B cell (primary cell): ENCODE data around the gene STARD3. TPM values are rescaled to one million over a fixed set of nuclear protein-coding genes. Genes with fewer than 3 reads are reported as not detected.

Experiments used
- ATAC-seq: fragments of 200-7000 bp; cut with Tn5 transposase; one replicate; pipeline ENCODE4 v1.10.0; 2021; ENCODE audit warnings: low read depth, mild to moderate bottlenecking, moderate number of reproducible peaks, moderate library complexity
- CTCF ChIA-PET: fragments of 350-600 bp; sonication (Branson Sonifier 250); formaldehyde crosslinking; loops from one replicate; lab custom pipeline; 2021; ENCODE audit warnings: antibody characterized with exemption, inconsistent platforms; lab: Charles Lee
- POLR2A ChIA-PET: fragments of 350-600 bp; sonication (Branson Sonifier 250); formaldehyde crosslinking; loops from one replicate; lab custom pipeline; 2021; ENCODE audit warnings: antibody characterized with exemption; lab: Charles Lee
- DNase-seq: peaks from one replicate; pipeline ENCODE4 v3.0.0; 2013
- H2AFZ ChIP-seq: 2 replicates; pipeline ENCODE4 v1.6.1; 2012; ENCODE audit warnings: mild to moderate bottlenecking, low read depth, low read length; ENCODE audit not compliant: insufficient read depth, poor library complexity, severe bottlenecking
- H3K27ac ChIP-seq, 2 donors: 1 replicate in 1 of 2; 2 replicates in 1 of 2; pipeline ENCODE4 v1.5.1; 2012 to 2013; ENCODE audit warnings: low read length in 2 of 2, mild to moderate bottlenecking in 2 of 2, moderate library complexity in 1 of 2
- H3K27me3 ChIP-seq, 4 experiments: fragments of 200-600 bp in 1 of 4; sonication (generic) in 1 of 4; replicated peaks in 1 of 4; 1 replicate in 2 of 4; 2 replicates in 2 of 4; pipeline versions ENCODE4 v1.6.1 to v1.7.0; 2013 to 2016; ENCODE audit warnings: low read length in 3 of 4, mild to moderate bottlenecking in 2 of 4, mixed read lengths in 1 of 4, moderate library complexity in 1 of 4; ENCODE audit not compliant: insufficient read depth in 4 of 4, control insufficient read depth in 3 of 4; ENCODE audit errors: control extremely low read depth in 1 of 4
- H3K36me3 ChIP-seq, 2 experiments: replicated peaks in 1 of 2; 1 replicate in 1 of 2; 2 replicates in 1 of 2; pipeline versions ENCODE4 v1.6.1 to v1.7.1; 2013; ENCODE audit warnings: low read length in 1 of 2; ENCODE audit not compliant: insufficient read depth in 2 of 2, control insufficient read depth in 1 of 2; ENCODE audit errors: control extremely low read depth in 1 of 2, extremely low read depth in 1 of 2
- H3K4me1 ChIP-seq, 2 donors: fragments of 200-600 bp in 1 of 2; sonication (generic) in 1 of 2; 1 replicate in 1 of 2; 2 replicates in 1 of 2; pipeline versions ENCODE4 v1.5.1 to v1.6.1; 2013 to 2017; ENCODE audit warnings: low read length in 2 of 2; ENCODE audit not compliant: control insufficient read depth in 2 of 2, insufficient read depth in 2 of 2
- H3K4me2 ChIP-seq: replicated peaks from 2 replicates; pipeline ENCODE3; 2012; ENCODE audit warnings: mild to moderate bottlenecking, low read depth, low read length; ENCODE audit not compliant: poor library complexity, severe bottlenecking
- H3K4me3 ChIP-seq, 5 experiments: fragments of 200-600 bp in 1 of 5; sonication (generic) in 1 of 5; 1 replicate in 3 of 5; 2 replicates in 2 of 5; pipeline versions ENCODE4 v1.5.1 to v1.7.0; 2011 to 2016; ENCODE audit warnings: low read length in 4 of 5, mild to moderate bottlenecking in 4 of 5, low read depth in 2 of 5, control low read depth in 1 of 5, moderate library complexity in 1 of 5; ENCODE audit not compliant: insufficient read depth in 1 of 5; ENCODE audit errors: control extremely low read depth in 1 of 5, extremely low read depth in 1 of 5
- H3K79me2 ChIP-seq: fragments of 200-600 bp; sonication (generic); one replicate; pipeline ENCODE4 v1.6.0; 2016; ENCODE audit warnings: low read length; ENCODE audit not compliant: control insufficient read depth, insufficient read depth
- H3K9ac ChIP-seq: fragments of 200-600 bp; sonication (generic); 2 replicates; pipeline ENCODE4 v1.6.1; 2017; ENCODE audit warnings: mild to moderate bottlenecking, low read length, moderate library complexity
- H3K9me3 ChIP-seq, 3 donors: one replicate each; pipeline versions ENCODE4 v1.6.1 to v1.7.1; 2013; ENCODE audit warnings: low read length in 2 of 3; ENCODE audit not compliant: control insufficient read depth in 2 of 3, insufficient read depth in 1 of 3; ENCODE audit errors: control extremely low read depth in 1 of 3
- H4K20me1 ChIP-seq: 2 replicates; pipeline ENCODE4 v1.6.0; 2012; ENCODE audit warnings: mild to moderate bottlenecking, low read length; ENCODE audit not compliant: insufficient read depth, control insufficient read depth, poor library complexity, severe bottlenecking
- H3K27ac Mint-ChIP-seq: one replicate; pipeline ENCODE4 v1.8.0; 2021; ENCODE audit warnings: mixed read lengths
- H3K27me3 Mint-ChIP-seq: one replicate; pipeline ENCODE4 v1.8.0; 2021; ENCODE audit warnings: mixed read lengths
- H3K4me1 Mint-ChIP-seq: one replicate; pipeline ENCODE4 v1.8.0; 2021; ENCODE audit warnings: mixed read lengths
- H3K4me3 Mint-ChIP-seq: one replicate; pipeline ENCODE4 v1.8.0; 2021; ENCODE audit warnings: mixed read lengths
- H3K9me3 Mint-ChIP-seq: one replicate; pipeline ENCODE4 v1.8.0; 2022; ENCODE audit warnings: mixed read lengths; ENCODE audit not compliant: insufficient read depth
- CTCF ChIP-seq: fragments of 200-600 bp; IDR thresholded peaks from one replicate; pipeline ENCODE4 v1.8.0; 2022; ENCODE audit warnings: antibody characterized with exemption, mild to moderate bottlenecking
- EZH2 ChIP-seq: IDR thresholded peaks from 2 replicates; pipeline ENCODE4 v1.6.1; 2012; ENCODE audit warnings: borderline replicate concordance, low read depth, mild to moderate bottlenecking, moderate library complexity, low read length; ENCODE audit not compliant: insufficient read depth, poor library complexity, severe bottlenecking
- WGBS: methylation state at CpG from one replicate; pipeline ENCODE4 v1.1.5; 2013; ENCODE audit warnings: missing lambda C conversion rate; ENCODE audit not compliant: insufficient coverage; 5-methylcytosine and 5-hydroxymethylcytosine counted together
- intact Hi-C: fragments of 100-400 bp; cut with micrococcal nuclease; formaldehyde crosslinking; loops from one replicate; pipeline ENCODE4 v1.10.0; 2022
- polyA plus RNA-seq: library from polyadenylated mRNA; depleted of rRNA; stranded (reverse); fragments of >200 nt; gene quantifications from 2 replicates; pipeline ENCODE4 v1.2.3, GENCODE V29; 2012
- total RNA-seq, 2 donors: library from RNA; stranded (reverse); fragments of 120-200 nt in 1 of 2; gene quantifications; 1 replicate in 1 of 2; 2 replicates in 1 of 2; pipeline versions ENCODE4 v1.2.3 to v1.2.4, GENCODE V29; 2013 to 2022

The STARD3 gene
- total and polyA plus RNA-seq, 2 donors (not counting 1 experiment from before 2014, with no cell fraction given) = 93.1 to 231 TPM

DNA sequence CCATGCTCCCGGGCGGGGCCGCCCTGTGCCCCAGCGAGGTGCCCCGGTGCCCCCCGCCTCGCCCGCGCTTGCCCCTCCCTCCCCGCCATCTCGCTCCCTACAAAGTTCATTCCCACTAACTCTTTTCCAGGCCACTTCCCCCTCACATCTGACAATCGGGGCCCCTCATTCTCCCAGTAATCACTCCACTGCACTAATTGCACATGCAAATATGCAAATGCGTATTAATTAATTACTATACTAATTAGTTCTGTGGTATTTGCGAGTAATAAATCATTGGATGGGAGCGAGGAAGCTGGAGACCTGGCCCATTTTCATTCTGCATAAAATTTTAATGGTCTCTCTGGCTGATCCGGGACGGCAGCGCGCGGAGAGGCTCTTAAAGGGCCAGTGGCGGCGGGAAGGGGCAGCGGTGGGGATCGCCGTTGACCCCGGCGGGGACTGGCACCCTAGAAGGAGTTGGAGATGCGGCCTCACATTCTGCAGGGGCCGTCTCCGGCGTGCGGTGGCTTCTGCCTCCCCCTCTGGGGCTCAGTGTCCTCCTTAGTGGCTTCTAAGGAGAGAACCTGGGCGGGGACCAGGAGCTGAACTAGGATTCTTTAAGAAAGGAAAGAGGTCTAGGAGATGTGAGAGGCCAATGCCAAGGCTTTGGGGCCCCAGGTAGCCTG, 18.6 kb upstream of the STARD3 start:
- ChIA-PET CTCF (interaction anchor here (0.6 to 13.0 kb wide), 7 partner anchors 13 to 113 kb away, joined by 3 to 262 read pairs (median 52); partner anchors contain the start of genes MIEN1, PNMT and TCAP), POLR2A (interaction anchor here (1.0 to 1.8 kb wide), 2 partner anchors 13 to 67 kb away, joined by 3 read pairs; no protein-coding TSS in a partner anchor)
- H3K9me3 ChIP-seq = no peaks in the 10 kb centered on the region
- H3K79me2 ChIP-seq = no peaks in the 10 kb centered on the region
- DNase-seq (no peak), ATAC-seq (no peak)
- TF ChIP-seq CTCF = no peak
- TF ChIP-seq EZH2 = no peak
- Mint-ChIP-seq H3K27me3 (peaks cover 8% of the 10 kb centered on the region), H3K4me3 (peak overlapping the region; percentile 88), H3K4me1 (peaks cover 25% of the 10 kb centered on the region), H3K9me3 (no peaks in the 10 kb centered on the region), H3K27ac (no peak overlapping the region)
- peaks cover 0 to 12% (median 0%) of the 10 kb centered on the region in 4 experiments for H3K27me3 ChIP-seq
- 7% methylated on average over 20 of the region's 33 CpGs for WGBS
- intact Hi-C loops = no loop called here
- H3K9ac ChIP-seq = peak overlapping the region; percentile 67
- peak overlapping the region in 4 of 5 experiments; percentile 45 to 73 (median 56) for H3K4me3 ChIP-seq
- peaks cover 19 to 40% of the 10 kb centered on the region in 2 donors for H3K4me1 ChIP-seq
- no peaks in the 10 kb centered on the region for H4K20me1 ChIP-seq
- peak overlapping the region; percentile 75 for H2AFZ ChIP-seq
- peak overlapping the region; percentile 97 for H3K4me2 ChIP-seq
- no peak overlapping the region for H3K27ac ChIP-seq
- H3K36me3 ChIP-seq = no peaks in the 10 kb centered on the region
